Activated naive CD8-positive, alpha-beta T cell treated with anti-CD3 and anti-CD28 coated beads, Interleukin-2, amount 50 U/mL, for 16 hours (primary cell): Measurements from ENCODE around the gene OGG1.
A peak's percentile ranks its signal among the peaks of the same experiment; 100 is the strongest.
"Not testable (repeated sequence)": the region's sequence is repeated elsewhere in the genome, so short reads cannot be mapped to it uniquely, and the experiment has no call there.

ENCODE experiments used
- DNase-seq: peaks from one replicate; pipeline ENCODE4 v3.0.0-alpha.2; 2020; ENCODE audit warnings: low read depth, low spot score

OGG1 gene

GRCh38 chr3:9762871-9763270 is 13.1 kb downstream of the OGG1 start:
- no peak for DNase-seq

GRCh38 chr3:9765865-9766264 is 16.1 kb downstream of the OGG1 start:
- no peak for DNase-seq

- no peak for DNase-seq
Measured at GRCh38 chr3:9767418-9767817, 17.7 kb downstream of the OGG1 start.

GRCh38 chr3:9768141-9768775 is 18.5 kb downstream of the OGG1 start:
- no peak for DNase-seq

GRCh38 chr3:9769012-9769411 is 19.3 kb downstream of the OGG1 start:
- no peak for DNase-seq

- no peak for DNase-seq
Measured at GRCh38 chr3:9769426-9770275, 19.9 kb downstream of the OGG1 start, which contains the start of gene CAMK1. Gene CAMK1 (minus strand): TSS chr3:9769947. CDS start chr3:9767749, 2,198 bp downstream.

- DNase-seq, result no peak
Measured at GRCh38 chr3:9770276-9770812, 20.6 kb downstream of the OGG1 start.

GRCh38 chr3:9771007-9771406 is 21.3 kb downstream of the OGG1 start:
- not testable (repeated sequence) for DNase-seq

- DNase-seq, result no peak
Measured at GRCh38 chr3:9776896-9777693, 27.3 kb downstream of the OGG1 start.

GRCh38 chr3:9777694-9778021 is 27.9 kb downstream of the OGG1 start:
- DNase-seq, result no peak

- DNase-seq, result peak; percentile 37
Measured at GRCh38 chr3:9778143-9779074, 28.7 kb downstream of the OGG1 start.

GRCh38 chr3:9779075-9779593 is 29.4 kb downstream of the OGG1 start:
- no peak for DNase-seq

GRCh38 chr3:9779721-9780457 is 30.1 kb downstream of the OGG1 start:
- DNase-seq, result no peak

- DNase-seq, result no peak
Measured at GRCh38 chr3:9780458-9780812, 30.7 kb downstream of the OGG1 start.

GRCh38 chr3:9780910-9781309 is 31.2 kb downstream of the OGG1 start:
- DNase-seq, result no peak

- DNase-seq, result no peak
Measured at GRCh38 chr3:9781551-9781950, 31.8 kb downstream of the OGG1 start.

- DNase-seq, result no peak
Measured at GRCh38 chr3:9781978-9782603, 32.3 kb downstream of the OGG1 start.

GRCh38 chr3:9782770-9783169 is 33.0 kb downstream of the OGG1 start:
- no peak for DNase-seq

- DNase-seq, result no peak
Measured at GRCh38 chr3:9783954-9784353, 34.2 kb downstream of the OGG1 start.

GRCh38 chr3:9784965-9785364 is 35.2 kb downstream of the OGG1 start:
- no peak for DNase-seq
